GM18502 (cell line): ENCODE measurements around the gene FBXW2.
A peak's percentile ranks its signal among the peaks of the same experiment; 100 is the strongest.
"Not testable (repeated sequence)": the region's sequence is repeated elsewhere in the genome, so short reads cannot be mapped to it uniquely, and the experiment has no call there.

Source experiments
- ATAC-seq: cut with Tn5 transposase; IDR thresholded peaks from one replicate; pipeline ENCODE4 v1.9.1; 2021; ENCODE audit warnings: mild to moderate bottlenecking; ENCODE audit not compliant: unreplicated experiment, poor library complexity

The FBXW2 gene

GRCh38 chr9:120792898-120793765, at the start of gene FBXW2:
FBXW2 (minus strand) TSS chr9:120793416; CDS start chr9:120788258, 5,158 bp downstream.
- peak; percentile 91 for ATAC-seq

GRCh38 chr9:120841930-120842684, 48.9 kb upstream of the FBXW2 start:
- ATAC-seq: peak; percentile 13

GRCh38 chr9:120839146-120839545, 45.9 kb upstream of the FBXW2 start:
- no peak for ATAC-seq

- no peak for ATAC-seq
These were observed 44.7 kb upstream of the FBXW2 start for GRCh38 chr9:120837921-120838320.

- ATAC-seq: no peak
These were observed 40.1 kb upstream of the FBXW2 start for GRCh38 chr9:120833325-120833724.

GRCh38 chr9:120832807-120833206, 39.6 kb upstream of the FBXW2 start:
- ATAC-seq: no peak

- no peak for ATAC-seq
These were observed 37.6 kb upstream of the FBXW2 start for GRCh38 chr9:120830865-120831264.

- ATAC-seq: no peak
These were observed 36.9 kb upstream of the FBXW2 start for GRCh38 chr9:120830151-120830550.

- ATAC-seq: no peak
These were observed 36.4 kb upstream of the FBXW2 start for GRCh38 chr9:120829650-120830049.

- ATAC-seq: no peak
These were observed 26.9 kb upstream of the FBXW2 start for GRCh38 chr9:120820095-120820494.

- ATAC-seq: no peak
These were observed 25.4 kb upstream of the FBXW2 start for GRCh38 chr9:120818595-120818994.

GRCh38 chr9:120815075-120815474, 21.9 kb upstream of the FBXW2 start:
- no peak for ATAC-seq

GRCh38 chr9:120808931-120809330, 15.7 kb upstream of the FBXW2 start:
- no peak for ATAC-seq

- ATAC-seq: no peak
These were observed 14.6 kb upstream of the FBXW2 start for GRCh38 chr9:120807607-120808379.

GRCh38 chr9:120804784-120805363, 11.7 kb upstream of the FBXW2 start:
- not testable (repeated sequence) for ATAC-seq

- ATAC-seq: no peak
These were observed 8.2 kb upstream of the FBXW2 start for GRCh38 chr9:120801441-120801840.

- ATAC-seq: no peak
These were observed 2.1 kb downstream of the FBXW2 start for GRCh38 chr9:120791161-120791560.

GRCh38 chr9:120787933-120788332, 5.3 kb downstream of the FBXW2 start:
- ATAC-seq: no peak

GRCh38 chr9:120783602-120784047, 9.6 kb downstream of the FBXW2 start:
- ATAC-seq: no peak

- no peak for ATAC-seq
These were observed 12.0 kb downstream of the FBXW2 start for GRCh38 chr9:120781236-120781635.
